Progenitor cell of endocrine pancreas (in vitro differentiated cells): ENCODE measurements around the gene HLF. TPM values are rescaled to one million over a fixed set of nuclear protein-coding genes. Genes with fewer than 3 reads are reported as not detected.
A peak's percentile ranks its signal among the peaks of the same experiment; 100 is the strongest.

Experiments
- DNase-seq: peaks from one replicate; pipeline ENCODE4 v3.0.0; 2021; ENCODE audit warnings: low spot score; ENCODE audit not compliant: unreplicated experiment
- H3K27ac Mint-ChIP-seq: 2 replicates; pipeline ENCODE4 v1.8.0; 2021; ENCODE audit warnings: mild to moderate bottlenecking, moderate library complexity, mixed read lengths
- H3K27me3 Mint-ChIP-seq: 2 replicates; pipeline ENCODE4 v1.8.0; 2021; ENCODE audit warnings: mixed read lengths
- H3K36me3 Mint-ChIP-seq: 2 replicates; pipeline ENCODE4 v1.8.0; 2022; ENCODE audit warnings: mixed read lengths; ENCODE audit not compliant: insufficient read depth
- H3K4me1 Mint-ChIP-seq: 2 replicates; pipeline ENCODE4 v1.8.0; 2021; ENCODE audit warnings: low read depth, mixed read lengths
- H3K4me3 Mint-ChIP-seq: 2 replicates; pipeline ENCODE4 v1.8.0; 2021; ENCODE audit warnings: low read depth, mild to moderate bottlenecking, moderate library complexity, mixed read lengths
- H3K9me3 Mint-ChIP-seq: 2 replicates; pipeline ENCODE4 v1.8.0; 2021; ENCODE audit warnings: low read depth, mixed read lengths
- total RNA-seq: library from RNA; stranded (reverse); gene quantifications from 2 replicates; pipeline ENCODE4 v1.2.1, GENCODE V29; 2021
- TF ChIP-seq, protein P1 (sequence below): fragments of 200-600 bp; sonication (generic); IDR thresholded peaks from one replicate; pipeline ENCODE4 v1.5.0; 2021; ENCODE audit warnings: antibody characterized with exemption, mild to moderate bottlenecking; ENCODE audit not compliant: unreplicated experiment

Gene HLF
- total RNA-seq, 1 donor from 2014 or later = 0.41 TPM

DNA sequence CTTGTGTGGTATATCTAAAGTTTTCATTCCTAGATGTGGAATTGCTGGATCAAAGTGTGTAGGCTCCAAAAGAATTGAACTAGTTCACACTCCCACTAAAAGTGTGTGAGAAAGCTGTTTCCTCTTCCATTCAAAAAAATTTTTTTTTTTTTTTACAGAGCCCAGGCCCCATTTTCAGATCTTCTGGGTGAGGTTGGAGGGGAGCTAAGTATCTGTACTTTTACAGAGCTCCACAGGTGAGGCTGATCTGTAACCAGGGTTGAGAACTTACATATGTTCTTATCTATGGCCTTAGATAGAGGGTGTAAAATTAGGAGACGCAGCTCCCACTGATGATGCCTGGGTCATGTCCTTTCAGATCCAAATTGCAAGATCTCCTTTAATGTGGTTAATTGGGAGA is 31.9 kb downstream of the HLF start:
- no peak for DNase-seq
- H3K27ac Mint-ChIP-seq = no peak overlapping the region
- peaks cover 3% of the 10 kb centered on the region for H3K27me3 Mint-ChIP-seq
- H3K4me1 Mint-ChIP-seq = peaks cover 8% of the 10 kb centered on the region
- no peak overlapping the region for H3K4me3 Mint-ChIP-seq
- H3K36me3 Mint-ChIP-seq = no peaks in the 10 kb centered on the region
- TF ChIP-seq, protein P1, sequence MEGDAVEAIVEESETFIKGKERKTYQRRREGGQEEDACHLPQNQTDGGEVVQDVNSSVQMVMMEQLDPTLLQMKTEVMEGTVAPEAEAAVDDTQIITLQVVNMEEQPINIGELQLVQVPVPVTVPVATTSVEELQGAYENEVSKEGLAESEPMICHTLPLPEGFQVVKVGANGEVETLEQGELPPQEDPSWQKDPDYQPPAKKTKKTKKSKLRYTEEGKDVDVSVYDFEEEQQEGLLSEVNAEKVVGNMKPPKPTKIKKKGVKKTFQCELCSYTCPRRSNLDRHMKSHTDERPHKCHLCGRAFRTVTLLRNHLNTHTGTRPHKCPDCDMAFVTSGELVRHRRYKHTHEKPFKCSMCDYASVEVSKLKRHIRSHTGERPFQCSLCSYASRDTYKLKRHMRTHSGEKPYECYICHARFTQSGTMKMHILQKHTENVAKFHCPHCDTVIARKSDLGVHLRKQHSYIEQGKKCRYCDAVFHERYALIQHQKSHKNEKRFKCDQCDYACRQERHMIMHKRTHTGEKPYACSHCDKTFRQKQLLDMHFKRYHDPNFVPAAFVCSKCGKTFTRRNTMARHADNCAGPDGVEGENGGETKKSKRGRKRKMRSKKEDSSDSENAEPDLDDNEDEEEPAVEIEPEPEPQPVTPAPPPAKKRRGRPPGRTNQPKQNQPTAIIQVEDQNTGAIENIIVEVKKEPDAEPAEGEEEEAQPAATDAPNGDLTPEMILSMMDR = no peak
- peaks cover 1% of the 10 kb centered on the region for H3K9me3 Mint-ChIP-seq

DNA sequence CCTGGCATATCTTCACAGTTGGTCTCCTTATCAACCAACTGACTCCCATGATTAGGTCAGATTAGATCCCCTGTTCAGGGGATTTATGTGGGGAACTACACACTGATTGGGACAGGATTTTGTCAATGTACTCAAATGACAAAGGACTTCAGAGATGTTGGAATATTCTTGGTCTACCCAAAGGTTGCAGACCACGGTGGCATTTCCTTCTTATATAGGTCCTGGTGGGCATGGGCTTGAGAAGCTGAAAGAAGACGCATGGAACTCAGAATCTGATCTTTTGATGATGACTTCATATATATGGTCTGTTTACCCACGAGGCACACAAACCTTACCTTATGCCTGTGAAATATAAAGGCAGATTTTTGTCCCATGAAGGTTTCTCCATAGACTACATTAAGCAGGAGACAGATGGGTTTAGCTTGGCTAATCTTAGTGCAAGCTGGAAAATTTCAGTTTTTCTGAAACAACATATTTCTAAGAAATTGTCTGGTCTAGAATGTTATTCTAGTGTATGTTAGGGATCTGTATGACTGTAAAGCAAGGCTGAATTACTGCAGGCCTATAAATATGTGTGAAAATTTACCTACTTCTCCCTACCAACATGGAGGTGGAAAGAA is 33.5 kb downstream of the HLF start:
- no peak for DNase-seq
- Mint-ChIP-seq H3K4me1 (peaks cover 8% of the 10 kb centered on the region), H3K9me3 (no peaks in the 10 kb centered on the region), H3K27me3 (peaks cover 3% of the 10 kb centered on the region), H3K27ac (no peak overlapping the region), H3K36me3 (no peaks in the 10 kb centered on the region), H3K4me3 (no peak overlapping the region)
- TF ChIP-seq, protein P1 = no peak

DNA sequence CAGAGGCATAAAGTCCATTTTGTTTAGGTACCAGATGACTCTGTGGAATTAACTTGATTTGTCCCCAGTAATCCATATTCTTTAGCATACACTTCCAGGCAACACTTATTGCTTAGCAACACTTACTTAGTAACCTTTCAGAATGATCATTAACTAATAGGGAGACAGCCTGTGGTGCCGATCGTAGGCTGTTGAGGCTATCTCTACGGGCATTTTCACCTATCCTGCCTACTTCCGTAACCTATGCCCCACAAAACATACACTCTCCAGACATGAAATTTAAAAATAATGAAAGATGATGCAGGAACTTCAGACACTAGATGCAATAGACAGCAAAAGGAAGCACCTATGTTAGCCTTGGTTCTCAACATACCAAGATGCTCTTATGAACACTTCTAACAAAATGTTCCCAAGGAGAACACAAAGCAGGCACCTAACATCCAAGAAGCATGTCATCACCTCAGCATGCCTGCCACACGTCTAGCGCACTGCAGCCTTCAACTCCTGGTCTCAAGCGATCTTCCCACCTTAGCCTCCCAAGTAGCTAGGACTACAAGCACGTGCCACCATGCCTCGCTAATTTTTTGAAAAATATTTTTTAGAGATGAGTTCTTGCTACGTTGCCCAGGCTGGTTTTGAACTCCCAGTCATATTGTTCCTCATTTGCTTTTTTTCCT is 34.5 kb downstream of the HLF start:
- TF ChIP-seq, protein P1 = no peak
- DNase-seq = no peak
- Mint-ChIP-seq H3K27me3 (peaks cover 3% of the 10 kb centered on the region), H3K4me3 (no peak overlapping the region), H3K4me1 (peaks cover 8% of the 10 kb centered on the region), H3K9me3 (no peaks in the 10 kb centered on the region), H3K36me3 (no peaks in the 10 kb centered on the region), H3K27ac (peak overlapping the region; percentile 39)

DNA sequence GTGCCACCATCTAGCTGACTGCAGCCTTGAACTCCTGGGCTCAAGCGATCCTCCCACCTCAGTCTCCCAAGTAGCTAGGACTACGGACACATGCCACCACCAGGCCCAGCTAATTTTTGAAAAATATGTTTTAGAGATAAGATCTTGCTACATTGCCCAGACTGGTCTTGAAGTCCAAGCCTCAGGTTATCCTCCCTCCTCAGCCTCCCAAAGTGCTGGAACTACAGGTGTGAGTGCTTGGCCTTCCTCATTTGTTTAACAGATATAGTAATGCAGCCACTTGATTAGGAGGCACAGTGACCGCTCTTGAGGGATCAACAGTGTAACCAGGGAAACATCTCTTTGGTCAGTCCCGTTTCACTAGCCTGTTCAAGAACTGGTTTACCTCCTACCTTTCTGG is 35.1 kb downstream of the HLF start:
- H3K36me3 Mint-ChIP-seq = no peaks in the 10 kb centered on the region
- H3K27ac Mint-ChIP-seq = no peak overlapping the region
- peaks cover 3% of the 10 kb centered on the region for H3K27me3 Mint-ChIP-seq
- peaks cover 8% of the 10 kb centered on the region for H3K4me1 Mint-ChIP-seq
- no peak for DNase-seq
- no peak overlapping the region for H3K4me3 Mint-ChIP-seq
- H3K9me3 Mint-ChIP-seq = no peaks in the 10 kb centered on the region
- TF ChIP-seq, protein P1 = no peak

DNA sequence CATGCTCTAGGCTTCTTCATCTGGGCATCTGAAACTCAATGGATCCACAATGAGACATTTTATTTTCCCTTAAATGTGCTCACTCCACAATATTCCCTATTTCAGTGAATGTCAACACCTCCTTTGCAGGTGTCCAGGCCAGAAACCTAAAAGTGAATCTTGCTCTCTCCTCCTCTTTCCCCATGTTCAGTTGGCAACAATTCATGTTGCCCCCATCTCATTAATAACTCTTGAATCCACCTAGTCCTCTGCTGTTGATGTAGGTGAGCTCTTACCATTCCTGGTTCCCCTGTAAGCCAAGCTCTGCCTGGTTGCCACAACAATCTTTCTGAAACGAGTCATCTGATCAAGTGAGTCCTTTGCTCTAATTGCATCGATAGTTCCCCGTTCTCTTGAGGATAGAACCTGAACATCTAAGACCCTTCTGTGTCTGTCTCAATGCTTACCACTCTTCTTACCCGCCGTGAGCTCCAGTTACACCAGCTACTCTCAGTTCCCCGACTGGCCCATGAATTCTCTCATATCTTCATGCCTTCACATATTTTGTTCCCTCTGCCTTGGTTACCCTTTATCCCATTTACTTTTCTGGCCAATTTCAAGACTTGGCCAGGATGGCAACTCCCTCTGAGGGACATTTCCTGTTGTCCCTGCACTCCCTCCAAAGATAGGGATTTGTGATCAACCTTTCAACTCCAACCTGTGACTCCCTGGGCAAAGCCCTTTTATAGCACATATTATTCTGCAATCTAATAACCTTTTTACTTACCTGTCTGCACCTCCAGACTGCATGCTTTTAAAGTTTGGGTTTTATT is 35.9 kb downstream of the HLF start:
- TF ChIP-seq, protein P1 = no peak
- Mint-ChIP-seq H3K9me3 (no peaks in the 10 kb centered on the region), H3K36me3 (no peaks in the 10 kb centered on the region), H3K4me1 (peaks cover 8% of the 10 kb centered on the region), H3K4me3 (no peak overlapping the region), H3K27ac (no peak overlapping the region), H3K27me3 (peaks cover 3% of the 10 kb centered on the region)
- DNase-seq = no peak
